ENCODE data around the gene SMAD6. TPM values are rescaled to one million over a fixed set of nuclear protein-coding genes. Genes with fewer than 3 reads are reported as not detected.

SMAD6 gene
- total RNA-seq, 6 experiments from 2014 or later, result 10.5 to 17.2 (median 12.3) TPM

DNA sequence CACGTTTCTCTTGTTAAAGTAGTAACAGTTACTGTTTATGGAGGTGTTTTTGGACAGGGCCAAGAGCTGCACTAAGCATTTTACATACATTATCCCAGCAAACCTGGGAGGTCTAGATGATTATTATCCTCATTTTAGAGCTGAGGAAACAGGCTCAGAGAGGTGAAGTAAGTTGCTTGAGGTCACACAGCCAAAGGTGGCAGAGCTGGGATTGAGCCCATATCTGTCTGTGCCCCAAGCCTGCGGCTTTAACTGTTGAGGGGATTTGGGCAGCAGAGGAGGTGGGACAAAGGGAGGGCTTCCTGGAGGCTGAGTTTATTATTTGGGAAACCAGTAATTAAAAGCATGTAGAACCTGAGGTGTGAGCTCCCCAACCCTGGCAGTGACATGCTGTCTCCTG is 9.2 kb downstream of the SMAD6 start:
- WGBS (ENCODE audit: insufficient coverage, low coverage, low lambda C conversion rate, missing lambda C conversion rate), result 36% methylated on average over 2 of the region's 2 CpGs
- TF ChIP-seq, protein P1, sequence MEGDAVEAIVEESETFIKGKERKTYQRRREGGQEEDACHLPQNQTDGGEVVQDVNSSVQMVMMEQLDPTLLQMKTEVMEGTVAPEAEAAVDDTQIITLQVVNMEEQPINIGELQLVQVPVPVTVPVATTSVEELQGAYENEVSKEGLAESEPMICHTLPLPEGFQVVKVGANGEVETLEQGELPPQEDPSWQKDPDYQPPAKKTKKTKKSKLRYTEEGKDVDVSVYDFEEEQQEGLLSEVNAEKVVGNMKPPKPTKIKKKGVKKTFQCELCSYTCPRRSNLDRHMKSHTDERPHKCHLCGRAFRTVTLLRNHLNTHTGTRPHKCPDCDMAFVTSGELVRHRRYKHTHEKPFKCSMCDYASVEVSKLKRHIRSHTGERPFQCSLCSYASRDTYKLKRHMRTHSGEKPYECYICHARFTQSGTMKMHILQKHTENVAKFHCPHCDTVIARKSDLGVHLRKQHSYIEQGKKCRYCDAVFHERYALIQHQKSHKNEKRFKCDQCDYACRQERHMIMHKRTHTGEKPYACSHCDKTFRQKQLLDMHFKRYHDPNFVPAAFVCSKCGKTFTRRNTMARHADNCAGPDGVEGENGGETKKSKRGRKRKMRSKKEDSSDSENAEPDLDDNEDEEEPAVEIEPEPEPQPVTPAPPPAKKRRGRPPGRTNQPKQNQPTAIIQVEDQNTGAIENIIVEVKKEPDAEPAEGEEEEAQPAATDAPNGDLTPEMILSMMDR (IDR thresholded peaks at IDR 0.05), result no peak
- TF ChIP-seq POLR2A (IDR thresholded peaks at IDR 0.05), result no peak
- Histone ChIP-seq H3K36me3 (no peaks in the 10 kb centered on the region), H3K27me3 (no peaks in the 10 kb centered on the region), H3K4me3 (no peak overlapping the region), H3K4me1 (peaks cover 0 to 30% (median 11%) of the 10 kb centered on the region in 4 donors), H3K27ac (no peak overlapping the region), H3K9me3 (no peaks in the 10 kb centered on the region)
- DNase-seq (no peak), ATAC-seq (no peak)
- intact Hi-C loops (cut with DNase I), result no loop called here

DNA sequence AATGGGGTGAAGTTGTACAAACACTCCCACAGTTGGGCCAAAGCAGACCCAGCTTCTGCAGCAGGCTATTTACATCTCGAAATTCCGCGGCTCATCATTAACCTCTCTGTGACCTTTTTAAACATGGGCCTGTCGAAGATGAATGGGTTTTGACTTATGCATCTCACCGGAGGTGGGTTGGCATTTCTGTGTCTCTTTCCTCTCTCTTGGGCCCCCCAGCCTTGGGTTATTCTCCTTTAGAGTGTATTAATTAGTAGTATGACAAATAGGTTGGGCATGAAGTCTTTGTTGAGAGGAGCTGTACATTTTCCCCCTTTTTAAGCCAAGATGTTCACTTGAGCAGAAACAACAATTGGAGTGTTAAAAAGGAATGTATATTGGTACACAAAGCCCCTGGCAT is 9.8 kb downstream of the SMAD6 start:
- 86% methylated on average over 5 of the region's 5 CpGs for WGBS (ENCODE audit: insufficient coverage, low coverage, low lambda C conversion rate, missing lambda C conversion rate)
- DNase-seq, result no peak
- no peaks in the 10 kb centered on the region for H3K27me3 ChIP-seq
- intact Hi-C loops (cut with DNase I), result no loop called here
- H3K27ac ChIP-seq, result no peak overlapping the region
- ATAC-seq, result no peak
- H3K4me1 ChIP-seq, result peaks cover 0 to 26% (median 9%) of the 10 kb centered on the region in 4 donors
- no peaks in the 10 kb centered on the region for H3K36me3 ChIP-seq
- H3K4me3 ChIP-seq, result no peak overlapping the region
- TF ChIP-seq, protein P1 (IDR thresholded peaks at IDR 0.05), result no peak
- no peak for TF ChIP-seq POLR2A (IDR thresholded peaks at IDR 0.05)
- no peaks in the 10 kb centered on the region for H3K9me3 ChIP-seq

DNA sequence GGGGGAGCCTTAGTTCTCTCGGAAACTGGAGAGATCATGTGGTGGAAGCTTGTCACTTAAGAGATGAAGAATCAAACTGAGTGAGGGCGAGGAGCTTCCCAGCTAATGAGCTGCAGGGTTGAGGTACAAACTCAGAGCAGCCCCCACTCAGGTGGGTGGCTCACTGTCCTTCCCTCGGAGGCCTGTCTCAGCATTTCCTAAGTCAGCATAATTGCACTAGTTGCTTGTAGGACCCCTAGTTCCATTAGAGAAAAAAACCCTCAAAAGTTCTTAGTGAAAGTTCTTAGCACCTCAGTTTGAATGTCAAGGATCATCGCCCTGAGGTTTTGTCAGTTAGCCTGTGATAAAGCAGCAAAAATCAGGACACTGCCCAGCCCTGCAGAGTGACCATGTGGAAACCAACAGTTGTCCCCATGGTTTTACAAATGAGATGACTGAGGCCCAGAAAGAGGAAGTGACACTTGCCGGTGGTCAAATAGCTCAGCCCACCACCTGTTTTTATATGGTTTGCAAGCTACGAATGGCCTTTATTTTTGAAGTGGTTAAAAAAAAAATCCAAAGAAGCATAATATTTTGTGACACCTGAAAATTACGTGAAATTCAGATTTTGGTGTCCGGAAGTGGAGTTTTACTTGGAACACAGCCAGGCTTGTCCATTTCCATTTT is 11.9 kb downstream of the SMAD6 start:
- TF ChIP-seq, protein P1 (IDR thresholded peaks at IDR 0.05), result no peak
- TF ChIP-seq POLR2A (IDR thresholded peaks at IDR 0.05), result no peak
- 56% methylated on average over 5 of the region's 8 CpGs for WGBS (ENCODE audit: insufficient coverage, low coverage, low lambda C conversion rate, missing lambda C conversion rate)
- Histone ChIP-seq H3K36me3 (no peaks in the 10 kb centered on the region), H3K9me3 (no peaks in the 10 kb centered on the region), H3K27me3 (no peaks in the 10 kb centered on the region), H3K4me3 (no peak overlapping the region), H3K27ac (peak overlapping the region in 2 of 3 donors; percentile 42 to 52), H3K4me1 (peaks cover 0 to 25% (median 9%) of the 10 kb centered on the region in 4 donors)
- no peak for DNase-seq
- ATAC-seq, result no peak
- intact Hi-C loops (cut with DNase I), result no loop called here

DNA sequence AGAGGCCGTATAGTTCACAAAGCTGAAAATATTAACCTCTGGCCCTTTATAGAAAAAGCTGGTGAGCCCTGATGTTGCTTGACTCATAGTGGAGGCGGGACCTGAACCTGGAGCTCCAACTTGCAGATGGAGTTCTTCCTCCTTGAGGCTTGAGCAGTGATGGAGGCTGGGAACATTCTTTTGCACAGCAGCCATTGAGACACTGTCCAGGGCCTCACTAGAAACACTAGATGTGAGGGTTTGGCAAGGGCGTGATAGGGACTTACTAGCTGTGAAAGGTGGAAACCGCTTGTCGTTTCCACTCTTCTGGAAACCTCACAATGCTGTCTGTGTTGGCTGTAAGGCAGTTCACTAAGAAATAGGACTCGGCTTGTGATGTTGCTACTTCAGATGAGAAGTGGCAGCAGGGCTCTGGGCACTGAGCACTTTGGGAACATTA is 12.5 kb downstream of the SMAD6 start:
- Histone ChIP-seq H3K4me1 (peaks cover 0 to 25% (median 9%) of the 10 kb centered on the region in 4 donors), H3K27ac (peak overlapping the region in 2 of 3 donors; percentile 42 to 52), H3K9me3 (no peaks in the 10 kb centered on the region), H3K4me3 (no peak overlapping the region), H3K36me3 (no peaks in the 10 kb centered on the region), H3K27me3 (no peaks in the 10 kb centered on the region)
- no peak for DNase-seq
- ATAC-seq, result no peak
- no peak for TF ChIP-seq POLR2A (IDR thresholded peaks at IDR 0.05)
- TF ChIP-seq, protein P1 (IDR thresholded peaks at IDR 0.05), result no peak
- WGBS (ENCODE audit: insufficient coverage, low coverage, low lambda C conversion rate, missing lambda C conversion rate), result 59% methylated on average over 5 of the region's 6 CpGs
- intact Hi-C loops (cut with DNase I), result no loop called here

Measured in right lobe of liver (tissue), 6 donors.